ACC112 (cell line): ENCODE measurements around the gene GFRA1.
A peak's percentile ranks its signal among the peaks of the same experiment; 100 is the strongest.

Experiments
- H2AFZ ChIP-seq: fragments of 200-600 bp; sonication (generic); one replicate; pipeline ENCODE4 v1.6.0; 2017; ENCODE audit warnings: antibody characterized with exemption, low read length; ENCODE audit not compliant: unreplicated experiment
- H3K27ac ChIP-seq: fragments of 200-600 bp; sonication (generic); 2 replicates; pipeline ENCODE4 v1.5.1; 2014; ENCODE audit warnings: low read depth, mild to moderate bottlenecking, antibody characterized with exemption, low read length, moderate library complexity
- H3K27me3 ChIP-seq: fragments of 200-600 bp; sonication (generic); 2 replicates; pipeline ENCODE4 v1.6.1; 2014; ENCODE audit warnings: mild to moderate bottlenecking, antibody characterized with exemption, low read length, moderate library complexity, mixed read lengths; ENCODE audit not compliant: insufficient read depth
- H3K36me3 ChIP-seq: fragments of 200-600 bp; sonication (generic); 2 replicates; pipeline ENCODE4 v1.6.1; 2016; ENCODE audit warnings: mild to moderate bottlenecking, antibody characterized with exemption, low read length, moderate library complexity, mixed read lengths; ENCODE audit not compliant: insufficient read depth
- H3K4me1 ChIP-seq: fragments of 200-600 bp; sonication (generic); one replicate; pipeline ENCODE4 v1.6.1; 2016; ENCODE audit warnings: low read length, mixed read lengths; ENCODE audit not compliant: insufficient read depth, unreplicated experiment, control insufficient read depth
- H3K4me3 ChIP-seq: fragments of 200-600 bp; sonication (generic); 2 replicates; pipeline ENCODE4 v1.5.1; 2014; ENCODE audit warnings: mild to moderate bottlenecking, low read depth, low read length
- H3K79me2 ChIP-seq: fragments of 200-600 bp; sonication (generic); one replicate; pipeline ENCODE4 v1.6.0; 2016; ENCODE audit warnings: low read length; ENCODE audit not compliant: control insufficient read depth, unreplicated experiment, insufficient read depth

Gene GFRA1

GRCh38 chr10:116270771-116271592 is 2.0 kb downstream of the GFRA1 start:
- H3K27me3 ChIP-seq: peaks cover 84% of the 10 kb centered on the region
- H3K36me3 ChIP-seq: no peaks in the 10 kb centered on the region
- H3K79me2 ChIP-seq: no peaks in the 10 kb centered on the region
- peak overlapping the region; percentile 81 for H3K4me3 ChIP-seq
- peak overlapping the region; percentile 86 for H2AFZ ChIP-seq
- H3K27ac ChIP-seq: no peak overlapping the region
- peaks cover 8% of the 10 kb centered on the region for H3K4me1 ChIP-seq

DNA sequence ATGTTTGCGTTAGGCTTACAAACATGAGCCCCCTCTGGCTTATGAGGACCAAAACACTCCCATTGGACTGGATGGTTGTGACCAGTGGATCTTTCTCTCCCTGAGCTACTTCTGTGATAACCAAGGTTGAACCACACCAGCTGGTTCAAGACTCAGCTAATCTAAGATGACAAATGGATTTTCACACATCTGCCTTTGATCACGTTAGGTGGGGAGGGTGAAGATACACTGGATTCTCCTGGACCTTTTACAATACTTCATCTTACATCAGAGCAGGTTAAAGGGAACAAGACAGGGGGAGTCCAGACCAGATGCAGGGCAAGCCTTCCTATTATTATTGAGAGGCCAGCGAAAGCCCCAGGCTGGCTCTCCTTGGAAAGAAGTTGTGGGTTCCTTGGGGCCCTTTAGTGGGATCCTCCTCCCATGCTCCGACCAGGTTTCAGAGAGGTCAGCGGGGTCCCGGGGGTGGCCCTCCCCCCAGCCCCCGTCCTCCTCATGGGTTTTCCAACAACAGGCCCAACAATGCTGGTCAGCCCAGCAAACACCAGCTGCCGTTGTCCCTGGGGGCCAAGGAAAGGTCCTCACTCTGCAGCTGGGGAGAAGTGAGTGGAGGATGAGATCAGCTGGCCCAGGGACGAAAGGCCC is 2.8 kb downstream of the GFRA1 start:
- Histone ChIP-seq H3K79me2 (no peaks in the 10 kb centered on the region), H3K4me3 (no peak overlapping the region), H3K27me3 (peaks cover 76% of the 10 kb centered on the region), H3K27ac (no peak overlapping the region), H3K36me3 (no peaks in the 10 kb centered on the region), H3K4me1 (peaks cover 8% of the 10 kb centered on the region), H2AFZ (no peak overlapping the region)

- H3K36me3 ChIP-seq: no peaks in the 10 kb centered on the region
- peaks cover 70% of the 10 kb centered on the region for H3K27me3 ChIP-seq
- no peak overlapping the region for H2AFZ ChIP-seq
- H3K4me1 ChIP-seq: peaks cover 8% of the 10 kb centered on the region
- no peak overlapping the region for H3K4me3 ChIP-seq
- H3K79me2 ChIP-seq: no peaks in the 10 kb centered on the region
- H3K27ac ChIP-seq: no peak overlapping the region
Measured at GRCh38 chr10:116269619-116270018, 3.4 kb downstream of the GFRA1 start.

GRCh38 chr10:116268976-116269375 is 4.0 kb downstream of the GFRA1 start:
- no peak overlapping the region for H2AFZ ChIP-seq
- no peak overlapping the region for H3K27ac ChIP-seq
- no peaks in the 10 kb centered on the region for H3K79me2 ChIP-seq
- no peak overlapping the region for H3K4me3 ChIP-seq
- H3K27me3 ChIP-seq: peaks cover 64% of the 10 kb centered on the region
- no peaks in the 10 kb centered on the region for H3K36me3 ChIP-seq
- H3K4me1 ChIP-seq: peaks cover 8% of the 10 kb centered on the region

- Histone ChIP-seq H2AFZ (no peak overlapping the region), H3K27ac (no peak overlapping the region), H3K79me2 (no peaks in the 10 kb centered on the region), H3K4me3 (no peak overlapping the region), H3K36me3 (no peaks in the 10 kb centered on the region), H3K4me1 (no peaks in the 10 kb centered on the region), H3K27me3 (peaks cover 52% of the 10 kb centered on the region)
Measured at GRCh38 chr10:116265686-116266085, 7.3 kb downstream of the GFRA1 start.

- Histone ChIP-seq H3K27me3 (peaks cover 44% of the 10 kb centered on the region), H3K36me3 (no peaks in the 10 kb centered on the region), H2AFZ (no peak overlapping the region), H3K4me3 (no peak overlapping the region), H3K4me1 (no peaks in the 10 kb centered on the region), H3K27ac (no peak overlapping the region), H3K79me2 (no peaks in the 10 kb centered on the region)
Measured at GRCh38 chr10:116263870-116264655, 8.9 kb downstream of the GFRA1 start.

GRCh38 chr10:116262678-116263077 is 10.3 kb downstream of the GFRA1 start:
- Histone ChIP-seq H3K27ac (no peak overlapping the region), H3K27me3 (peaks cover 34% of the 10 kb centered on the region), H2AFZ (no peak overlapping the region), H3K36me3 (no peaks in the 10 kb centered on the region), H3K4me1 (no peaks in the 10 kb centered on the region), H3K79me2 (no peaks in the 10 kb centered on the region), H3K4me3 (no peak overlapping the region)

- Histone ChIP-seq H3K36me3 (no peaks in the 10 kb centered on the region), H3K4me3 (no peak overlapping the region), H3K27ac (no peak overlapping the region), H3K27me3 (peaks cover 34% of the 10 kb centered on the region), H3K79me2 (no peaks in the 10 kb centered on the region), H2AFZ (no peak overlapping the region), H3K4me1 (no peaks in the 10 kb centered on the region)
Measured at GRCh38 chr10:116260599-116260998, 12.4 kb downstream of the GFRA1 start.

DNA sequence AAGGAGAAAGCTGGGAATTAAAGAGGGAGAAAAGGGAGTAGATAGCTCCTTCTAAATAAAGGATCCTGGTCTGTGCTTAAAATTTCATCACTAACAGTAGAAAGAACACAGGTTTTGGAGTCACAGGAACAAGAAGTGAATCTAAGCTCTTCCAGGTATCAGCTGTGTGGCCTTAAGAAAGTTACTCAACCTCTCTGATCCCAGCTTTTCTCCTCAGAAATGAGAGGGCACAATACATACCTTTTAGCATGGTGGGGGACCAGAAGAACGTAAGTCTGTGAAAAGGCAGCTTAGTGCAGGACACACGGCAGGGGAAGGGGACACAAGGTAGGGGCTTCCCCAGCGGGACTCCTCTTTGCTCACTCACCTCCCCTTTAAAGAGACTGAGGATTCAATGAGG is 13.4 kb downstream of the GFRA1 start:
- Histone ChIP-seq H3K36me3 (no peaks in the 10 kb centered on the region), H3K27me3 (peaks cover 37% of the 10 kb centered on the region), H3K4me3 (no peak overlapping the region), H3K79me2 (no peaks in the 10 kb centered on the region), H3K27ac (no peak overlapping the region), H3K4me1 (no peaks in the 10 kb centered on the region), H2AFZ (no peak overlapping the region)

GRCh38 chr10:116257785-116258184 is 15.2 kb downstream of the GFRA1 start:
- Histone ChIP-seq H3K79me2 (no peaks in the 10 kb centered on the region), H2AFZ (no peak overlapping the region), H3K4me3 (no peak overlapping the region), H3K36me3 (no peaks in the 10 kb centered on the region), H3K4me1 (no peaks in the 10 kb centered on the region), H3K27me3 (peaks cover 26% of the 10 kb centered on the region), H3K27ac (no peak overlapping the region)
